HG03432 (cell line): ENCODE data around the gene NCKAP5.

Experiments used
- ATAC-seq: cut with Tn5 transposase; IDR thresholded peaks from one replicate; pipeline ENCODE4 v1.9.1; 2021; ENCODE audit warnings: mild to moderate bottlenecking, moderate library complexity; ENCODE audit not compliant: unreplicated experiment

NCKAP5 gene

GRCh38 chr2:132667706-132668105, 900.6 kb downstream of the NCKAP5 start:
- ATAC-seq = no peak

GRCh38 chr2:132665401-132666140, 902.7 kb downstream of the NCKAP5 start:
- ATAC-seq = no peak

- no peak for ATAC-seq
These were observed 904.2 kb downstream of the NCKAP5 start for GRCh38 chr2:132664096-132664495.

GRCh38 chr2:132662732-132663131, 905.5 kb downstream of the NCKAP5 start:
- no peak for ATAC-seq

GRCh38 chr2:132659331-132659730, 908.9 kb downstream of the NCKAP5 start:
- no peak for ATAC-seq

GRCh38 chr2:132656266-132656975, 911.8 kb downstream of the NCKAP5 start:
- ATAC-seq = no peak

- no peak for ATAC-seq
These were observed 913.3 kb downstream of the NCKAP5 start for GRCh38 chr2:132654968-132655367.

GRCh38 chr2:132654335-132654734, 913.9 kb downstream of the NCKAP5 start:
- no peak for ATAC-seq

- no peak for ATAC-seq
These were observed 915.8 kb downstream of the NCKAP5 start for GRCh38 chr2:132652474-132652873.

- no peak for ATAC-seq
These were observed 916.9 kb downstream of the NCKAP5 start for GRCh38 chr2:132651115-132652045.

- no peak for ATAC-seq
These were observed 921.6 kb downstream of the NCKAP5 start for GRCh38 chr2:132646540-132647108.

GRCh38 chr2:132645722-132646539, 922.3 kb downstream of the NCKAP5 start:
- ATAC-seq = no peak

- no peak for ATAC-seq
These were observed 923.1 kb downstream of the NCKAP5 start for GRCh38 chr2:132645176-132645575.

GRCh38 chr2:132642415-132642814, 925.8 kb downstream of the NCKAP5 start:
- ATAC-seq = no peak

GRCh38 chr2:132641819-132642218, 926.4 kb downstream of the NCKAP5 start:
- no peak for ATAC-seq

GRCh38 chr2:132640116-132640515, 928.1 kb downstream of the NCKAP5 start:
- no peak for ATAC-seq

GRCh38 chr2:132638313-132639040, 929.8 kb downstream of the NCKAP5 start:
- ATAC-seq = no peak

GRCh38 chr2:132636346-132636745, 931.9 kb downstream of the NCKAP5 start:
- no peak for ATAC-seq

- no peak for ATAC-seq
These were observed 934.6 kb downstream of the NCKAP5 start for GRCh38 chr2:132633635-132634034.
